Liver (tissue), 3 donors: Measurements from ENCODE around the gene CDON.

Source experiments
- JUND ChIP-seq, 2 donors: IDR thresholded peaks; 2 replicates each; pipeline ENCODE4 v1.6.1; 2016; ENCODE audit warnings: antibody characterized with exemption in 2 of 2
- TF ChIP-seq, protein P1 (sequence below): fragments of 150-350 bp; IDR thresholded peaks from 2 replicates; pipeline ENCODE4 v1.5.1; 2017; ENCODE audit warnings: improper control_type of control experiment, low read depth, low read length; ENCODE audit not compliant: missing input control
- TF ChIP-seq, protein P2 (sequence below): IDR thresholded peaks from 2 replicates; pipeline ENCODE4 v1.6.1; 2016; ENCODE audit warnings: antibody characterized with exemption
- donor health status: healthy.
- donor health status: healthy.

DNA sequence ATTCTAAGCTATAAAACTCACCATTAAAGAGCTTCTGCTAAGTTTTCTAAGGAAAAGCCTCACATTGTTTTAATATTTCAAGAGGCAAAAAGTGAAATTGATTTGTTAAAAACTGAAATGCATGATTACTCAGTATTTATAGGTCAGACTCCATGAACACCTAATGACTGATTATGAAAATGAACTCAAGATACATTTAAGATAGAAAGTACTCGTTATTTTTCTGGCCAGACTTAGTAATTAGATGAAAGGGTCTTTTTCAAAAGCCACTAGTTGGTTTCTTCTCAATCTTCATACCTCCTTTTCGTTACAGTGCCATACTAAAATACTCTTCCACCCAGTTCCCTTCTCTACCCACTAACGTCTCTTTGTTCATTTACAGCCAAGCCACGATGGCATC lies 60.5 kb downstream of the CDON start:
- TF ChIP-seq, protein P1, sequence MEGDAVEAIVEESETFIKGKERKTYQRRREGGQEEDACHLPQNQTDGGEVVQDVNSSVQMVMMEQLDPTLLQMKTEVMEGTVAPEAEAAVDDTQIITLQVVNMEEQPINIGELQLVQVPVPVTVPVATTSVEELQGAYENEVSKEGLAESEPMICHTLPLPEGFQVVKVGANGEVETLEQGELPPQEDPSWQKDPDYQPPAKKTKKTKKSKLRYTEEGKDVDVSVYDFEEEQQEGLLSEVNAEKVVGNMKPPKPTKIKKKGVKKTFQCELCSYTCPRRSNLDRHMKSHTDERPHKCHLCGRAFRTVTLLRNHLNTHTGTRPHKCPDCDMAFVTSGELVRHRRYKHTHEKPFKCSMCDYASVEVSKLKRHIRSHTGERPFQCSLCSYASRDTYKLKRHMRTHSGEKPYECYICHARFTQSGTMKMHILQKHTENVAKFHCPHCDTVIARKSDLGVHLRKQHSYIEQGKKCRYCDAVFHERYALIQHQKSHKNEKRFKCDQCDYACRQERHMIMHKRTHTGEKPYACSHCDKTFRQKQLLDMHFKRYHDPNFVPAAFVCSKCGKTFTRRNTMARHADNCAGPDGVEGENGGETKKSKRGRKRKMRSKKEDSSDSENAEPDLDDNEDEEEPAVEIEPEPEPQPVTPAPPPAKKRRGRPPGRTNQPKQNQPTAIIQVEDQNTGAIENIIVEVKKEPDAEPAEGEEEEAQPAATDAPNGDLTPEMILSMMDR = no peak
- TF ChIP-seq JUND (IDR thresholded peaks at IDR 0.05) = no peak
- TF ChIP-seq, protein P2, sequence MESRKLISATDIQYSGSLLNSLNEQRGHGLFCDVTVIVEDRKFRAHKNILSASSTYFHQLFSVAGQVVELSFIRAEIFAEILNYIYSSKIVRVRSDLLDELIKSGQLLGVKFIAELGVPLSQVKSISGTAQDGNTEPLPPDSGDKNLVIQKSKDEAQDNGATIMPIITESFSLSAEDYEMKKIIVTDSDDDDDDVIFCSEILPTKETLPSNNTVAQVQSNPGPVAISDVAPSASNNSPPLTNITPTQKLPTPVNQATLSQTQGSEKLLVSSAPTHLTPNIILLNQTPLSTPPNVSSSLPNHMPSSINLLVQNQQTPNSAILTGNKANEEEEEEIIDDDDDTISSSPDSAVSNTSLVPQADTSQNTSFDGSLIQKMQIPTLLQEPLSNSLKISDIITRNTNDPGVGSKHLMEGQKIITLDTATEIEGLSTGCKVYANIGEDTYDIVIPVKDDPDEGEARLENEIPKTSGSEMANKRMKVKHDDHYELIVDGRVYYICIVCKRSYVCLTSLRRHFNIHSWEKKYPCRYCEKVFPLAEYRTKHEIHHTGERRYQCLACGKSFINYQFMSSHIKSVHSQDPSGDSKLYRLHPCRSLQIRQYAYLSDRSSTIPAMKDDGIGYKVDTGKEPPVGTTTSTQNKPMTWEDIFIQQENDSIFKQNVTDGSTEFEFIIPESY = no peak
